Hepatic stellate cell (primary cell): ENCODE data around the gene SFTPD.
A peak's percentile ranks its signal among the peaks of the same experiment; 100 is the strongest.
"Not testable (repeated sequence)": the region's sequence is repeated elsewhere in the genome, so short reads cannot be mapped to it uniquely, and the experiment has no call there.

Experiments used
- DNase-seq: peaks from one replicate; pipeline ENCODE4 v3.0.0; 2011; ENCODE audit warnings: low spot score

Gene SFTPD

GRCh38 chr10:79925614-79926013 lies 23.3 kb downstream of the SFTPD start:
- no peak for DNase-seq

GRCh38 chr10:79923669-79924068 lies 25.2 kb downstream of the SFTPD start:
- DNase-seq: no peak

GRCh38 chr10:79923145-79923544 lies 25.8 kb downstream of the SFTPD start:
- no peak for DNase-seq

- not testable (repeated sequence) for DNase-seq
Measured at GRCh38 chr10:79922011-79922412, 26.9 kb downstream of the SFTPD start.

GRCh38 chr10:79915838-79916237 lies 33.1 kb downstream of the SFTPD start:
- not testable (repeated sequence) for DNase-seq

- not testable (repeated sequence) for DNase-seq
Measured at GRCh38 chr10:79914512-79914911, 34.4 kb downstream of the SFTPD start.

GRCh38 chr10:79910836-79911235 lies 38.1 kb downstream of the SFTPD start:
- DNase-seq: no peak

GRCh38 chr10:79910344-79910743 lies 38.6 kb downstream of the SFTPD start:
- no peak for DNase-seq

GRCh38 chr10:79905322-79906314 lies 43.3 kb downstream of the SFTPD start:
- no peak for DNase-seq

- peak; percentile 63 for DNase-seq
Measured at GRCh38 chr10:79904671-79905321, 44.1 kb downstream of the SFTPD start.

- DNase-seq: not testable (repeated sequence)
Measured at GRCh38 chr10:79901571-79901970, 47.3 kb downstream of the SFTPD start.

GRCh38 chr10:79898597-79899325 lies 50.1 kb downstream of the SFTPD start:
- DNase-seq: no peak

GRCh38 chr10:79892896-79893295 lies 56.0 kb downstream of the SFTPD start:
- not testable (repeated sequence) for DNase-seq

GRCh38 chr10:79890469-79890868 lies 58.4 kb downstream of the SFTPD start:
- DNase-seq: no peak

- DNase-seq: not testable (repeated sequence)
Measured at GRCh38 chr10:79888984-79889383, 59.9 kb downstream of the SFTPD start.
